HT1080 (cell line): ENCODE results near the gene CCDC13. TPM values are rescaled to one million over a fixed set of nuclear protein-coding genes. Genes with fewer than 3 reads are reported as not detected.

ENCODE experiments used
- DNase-seq: peaks from one replicate; pipeline ENCODE4 v3.0.0-alpha.2; 2015; ENCODE audit warnings: low read depth
- small RNA-seq: library from RNA; depleted of rRNA; stranded (forward); fragments of <200 nt; gene quantifications from one replicate; pipeline ENCODE3, GENCODE V24; 2014
- total RNA-seq: library from RNA; depleted of rRNA; stranded (reverse); fragments of >200 nt; shearing (Covaris generic); gene quantifications from 2 replicates; pipeline ENCODE4 v1.2.3, GENCODE V29; 2014; rRNA removed

Gene CCDC13
- total RNA-seq, 1 experiment from 2014 or later, result not detected

- DNase-seq, result no peak
Observed at GRCh38 chr3:42734263-42734860, 38.7 kb downstream of the CCDC13 start.

GRCh38 chr3:42733501-42734262, 39.4 kb downstream of the CCDC13 start:
- no peak for DNase-seq

- no peak for DNase-seq
Observed at GRCh38 chr3:42732829-42733459, 40.1 kb downstream of the CCDC13 start.

- DNase-seq, result no peak
Observed at GRCh38 chr3:42732196-42732828, 40.7 kb downstream of the CCDC13 start.

- DNase-seq, result no peak
Observed at GRCh38 chr3:42731476-42732195, 41.4 kb downstream of the CCDC13 start.

- no peak for DNase-seq
Observed at GRCh38 chr3:42730706-42731420, 42.2 kb downstream of the CCDC13 start.

- DNase-seq, result no peak
Observed at GRCh38 chr3:42730294-42730693, 42.8 kb downstream of the CCDC13 start.

GRCh38 chr3:42729404-42730145, 43.5 kb downstream of the CCDC13 start:
- DNase-seq, result no peak

GRCh38 chr3:42728668-42729364, 44.2 kb downstream of the CCDC13 start:
- DNase-seq, result no peak

- DNase-seq, result no peak
Observed at GRCh38 chr3:42728056-42728455, 45.0 kb downstream of the CCDC13 start.

GRCh38 chr3:42725454-42725853, 47.6 kb downstream of the CCDC13 start:
- DNase-seq, result no peak

GRCh38 chr3:42723219-42723618, 49.8 kb downstream of the CCDC13 start:
- DNase-seq, result no peak

Small RNA genes lying within 50 kb of the gene (small RNA-seq; reads per million reads assigned to genes)
- gene CCDC13, result not detected

Other genes starting within 250 kb of the CCDC13 start
- gene SEC22C, start 191.3 kb downstream of the CCDC13 start, total RNA-seq, result 56.5 and 65.0 TPM in 2 replicates
- 45.1 and 45.3 TPM in 2 replicates for gene SS18L2, start 182.4 kb downstream of the CCDC13 start, total RNA-seq
- 12.8 and 16.1 TPM in 2 replicates for gene NKTR, start 172.6 kb downstream of the CCDC13 start, total RNA-seq
- gene ZBTB47, start 119.6 kb downstream of the CCDC13 start, total RNA-seq, result 13.0 and 16.4 TPM in 2 replicates
- not detected in 2 replicates for gene KLHL40, start 87.7 kb downstream of the CCDC13 start, total RNA-seq
- not detected in 2 replicates for gene HHATL, start 70.5 kb downstream of the CCDC13 start, total RNA-seq
- gene HIGD1A, start 31.2 kb upstream of the CCDC13 start, total RNA-seq, result 116 and 132 TPM in 2 replicates
- gene ACKR2, start 36.2 kb upstream of the CCDC13 start, total RNA-seq, result not detected in 2 replicates
- not detected in 2 replicates for gene CYP8B1, start 102.6 kb upstream of the CCDC13 start, total RNA-seq
- gene ZNF662, start 132.9 kb upstream of the CCDC13 start, total RNA-seq, result 0.40 TPM in 1 of 2 replicates, not detected in the other
- gene GASK1A, start 206.1 kb upstream of the CCDC13 start, total RNA-seq, result 0.17 TPM in 1 of 2 replicates, not detected in the other